HG02763 (cell line): ENCODE results near the gene ATAD3B.
A peak's percentile ranks its signal among the peaks of the same experiment; 100 is the strongest.
"Not testable (repeated sequence)": the region's sequence is repeated elsewhere in the genome, so short reads cannot be mapped to it uniquely, and the experiment has no call there.

Experiments used
- ATAC-seq: cut with Tn5 transposase; IDR thresholded peaks from one replicate; pipeline ENCODE4 v1.9.1; 2021; ENCODE audit warnings: mild to moderate bottlenecking, moderate library complexity; ENCODE audit not compliant: unreplicated experiment

ATAD3B gene

DNA sequence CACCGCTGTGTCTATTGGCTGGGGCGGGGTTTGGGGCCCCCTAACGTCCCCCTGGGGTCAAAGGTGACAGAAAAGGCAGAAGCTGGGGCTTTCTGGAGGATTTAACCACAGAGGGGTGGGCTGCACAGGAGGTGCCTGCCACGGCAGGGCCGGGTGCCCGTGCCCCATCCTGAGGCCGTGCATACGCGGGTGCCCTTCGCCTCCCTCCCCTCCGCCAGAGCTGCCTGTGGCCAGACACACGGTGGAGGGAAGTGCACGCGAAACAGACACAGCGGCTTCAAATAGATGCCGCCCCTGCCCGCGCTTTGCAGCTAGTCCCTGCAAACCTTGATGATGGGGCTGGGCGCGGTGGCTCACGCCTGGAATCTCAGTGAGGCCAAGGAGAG is 37.9 kb downstream of the ATAD3B start:
- not testable (repeated sequence) for ATAC-seq

DNA sequence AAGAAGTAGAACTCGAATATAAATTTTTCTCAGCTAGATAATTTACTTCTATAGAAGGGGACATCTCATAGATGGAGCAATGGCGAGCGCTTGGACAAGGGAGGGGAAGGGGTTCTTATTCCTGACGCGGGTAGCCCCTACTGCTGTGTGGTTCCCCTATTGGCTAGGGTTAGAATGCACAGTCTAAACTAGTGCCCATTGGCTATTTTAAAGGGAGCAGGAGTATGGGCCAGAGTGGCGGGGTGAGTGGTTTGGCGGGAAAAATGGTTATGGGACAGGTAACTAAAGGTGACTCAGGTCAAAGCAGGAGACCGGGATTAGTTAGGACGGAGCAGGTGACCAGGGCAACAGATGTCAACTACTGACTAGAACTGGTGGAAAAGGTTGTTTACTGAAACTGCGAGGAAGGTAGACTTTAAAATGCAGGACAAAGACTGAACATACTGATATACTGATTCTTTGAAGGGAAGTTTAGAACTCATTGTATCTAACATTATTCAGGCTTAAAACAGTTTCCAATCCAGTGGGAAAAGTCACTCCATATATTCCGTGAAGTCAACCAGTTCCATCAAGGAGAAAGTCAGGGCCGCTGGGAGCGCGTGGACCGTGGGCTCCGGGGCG is 39.5 kb downstream of the ATAD3B start:
- ATAC-seq: no peak

DNA sequence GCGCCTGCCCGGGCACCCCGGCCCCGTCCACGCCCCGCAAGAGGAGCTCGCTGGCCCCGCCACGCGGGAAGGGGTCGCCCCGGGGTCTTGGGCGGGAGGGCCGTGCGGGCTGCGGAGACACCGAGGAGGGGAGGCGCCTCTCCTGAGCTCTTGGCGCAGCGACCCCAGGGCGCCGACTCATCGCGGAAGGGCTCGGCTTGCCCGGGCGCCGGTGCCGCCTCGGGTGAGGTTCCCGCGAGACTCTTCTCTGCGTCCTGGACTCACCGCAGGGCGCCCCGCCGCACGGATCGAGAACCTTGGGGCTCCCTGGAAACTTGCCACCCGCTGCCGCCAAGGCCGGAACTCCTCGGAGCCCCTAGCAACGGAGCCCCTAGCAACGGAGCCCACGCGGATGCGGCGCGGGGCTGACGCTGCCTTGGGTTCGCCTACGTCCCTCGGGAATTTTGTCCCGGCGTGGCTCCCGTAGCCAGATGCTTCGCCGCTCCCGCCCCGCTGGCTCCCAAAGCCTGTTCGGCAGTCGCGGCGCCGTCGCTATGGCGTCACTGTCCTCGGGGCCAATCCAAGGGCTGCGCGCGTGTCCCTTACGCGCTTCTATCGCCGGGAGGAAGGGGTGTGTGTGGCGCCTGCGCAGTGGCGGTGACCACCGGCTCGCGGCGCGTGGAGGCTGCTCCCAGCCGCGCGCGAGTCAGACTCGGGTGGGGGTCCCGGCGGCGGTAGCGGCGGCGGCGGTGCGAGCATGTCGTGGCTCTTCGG is 40.1 kb downstream of the ATAD3B start, which contains the start of gene ATAD3A:
TSS of gene ATAD3A (plus strand) at position 630 of the 753 bp plus-strand sequence. CDS start at position 737, 107 bp downstream.
- peak; percentile 90 for ATAC-seq

DNA sequence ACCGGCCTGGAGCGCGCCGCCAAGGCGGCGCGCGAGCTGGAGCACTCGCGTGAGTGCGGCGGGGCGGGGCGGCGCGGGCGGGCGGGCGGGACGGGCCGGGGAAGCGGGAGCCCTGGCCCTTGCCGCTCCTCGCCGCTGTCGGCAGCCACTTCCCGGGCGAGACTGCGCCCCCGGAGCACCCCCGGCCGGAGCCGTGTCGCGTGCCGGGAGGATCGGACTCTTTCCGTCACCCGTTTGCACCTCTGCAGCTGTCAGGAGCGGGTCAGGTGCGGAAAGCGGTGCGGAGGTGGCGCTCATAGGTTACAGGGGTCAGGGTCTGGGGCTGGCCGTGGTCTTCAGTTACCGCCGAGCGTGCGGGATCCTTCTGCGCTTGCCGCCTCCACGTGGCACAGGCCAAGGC is 40.9 kb downstream of the ATAD3B start:
- peak; percentile 6 for ATAC-seq

DNA sequence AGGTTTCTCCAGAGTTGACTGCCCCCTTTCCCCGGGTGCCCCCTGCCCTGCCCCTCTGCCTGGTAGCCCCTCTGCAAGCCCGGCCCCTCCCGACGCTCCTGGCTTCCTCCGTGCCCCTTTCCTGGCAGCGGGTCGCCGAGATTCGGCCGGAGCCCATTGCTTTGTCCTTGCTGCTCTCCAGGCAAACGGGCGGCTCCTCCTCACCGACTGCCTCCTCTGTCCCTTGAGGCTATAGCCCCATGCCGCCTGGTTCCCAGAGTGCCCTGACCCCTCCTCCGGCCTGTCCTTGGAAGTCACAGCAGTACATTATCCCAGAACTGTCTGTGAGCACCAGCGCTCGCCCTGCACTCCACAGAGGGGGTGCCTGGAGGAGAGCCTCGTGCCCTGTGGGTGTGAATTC is 42.1 kb downstream of the ATAD3B start:
- ATAC-seq: not testable (repeated sequence)

DNA sequence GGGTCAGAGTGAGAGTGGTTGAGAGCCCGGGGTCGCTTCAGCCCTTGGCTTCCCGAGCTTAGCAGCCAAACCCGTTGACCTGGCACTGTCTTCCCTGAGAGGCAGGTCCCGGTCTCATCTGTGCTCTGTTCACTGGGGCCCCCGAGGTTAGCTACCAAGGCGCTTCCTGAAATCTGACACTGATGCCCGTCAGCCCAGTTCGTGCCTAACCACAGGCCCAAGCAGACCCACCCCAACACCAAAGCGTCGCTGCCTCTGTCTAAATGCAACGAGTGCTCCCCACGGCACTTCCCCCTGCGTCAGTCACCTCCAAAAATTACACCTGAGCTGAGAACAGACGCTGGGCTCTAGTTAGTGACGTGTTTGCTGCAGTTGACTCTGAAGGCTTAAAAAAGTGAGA is 42.8 kb downstream of the ATAD3B start:
- ATAC-seq: not testable (repeated sequence)

DNA sequence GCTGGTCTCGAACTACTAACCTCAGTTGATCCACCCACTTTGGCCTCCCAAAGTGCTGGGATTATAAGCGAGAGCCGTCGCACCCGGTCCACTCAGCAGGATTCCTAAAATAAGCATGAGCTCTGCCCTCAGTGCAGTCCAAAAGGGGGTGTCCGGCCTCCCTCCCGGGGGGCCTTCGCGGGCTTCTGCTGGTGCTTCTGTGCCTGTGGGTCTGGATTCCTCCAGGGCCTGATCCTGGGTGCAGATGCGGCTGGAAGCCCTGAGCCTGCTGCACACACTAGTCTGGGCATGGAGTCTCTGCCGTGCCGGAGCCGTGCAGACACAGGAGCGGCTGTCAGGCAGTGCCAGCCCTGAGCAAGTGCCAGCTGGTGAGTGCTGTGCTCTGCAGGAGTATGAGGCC is 45.4 kb downstream of the ATAD3B start:
- not testable (repeated sequence) for ATAC-seq

DNA sequence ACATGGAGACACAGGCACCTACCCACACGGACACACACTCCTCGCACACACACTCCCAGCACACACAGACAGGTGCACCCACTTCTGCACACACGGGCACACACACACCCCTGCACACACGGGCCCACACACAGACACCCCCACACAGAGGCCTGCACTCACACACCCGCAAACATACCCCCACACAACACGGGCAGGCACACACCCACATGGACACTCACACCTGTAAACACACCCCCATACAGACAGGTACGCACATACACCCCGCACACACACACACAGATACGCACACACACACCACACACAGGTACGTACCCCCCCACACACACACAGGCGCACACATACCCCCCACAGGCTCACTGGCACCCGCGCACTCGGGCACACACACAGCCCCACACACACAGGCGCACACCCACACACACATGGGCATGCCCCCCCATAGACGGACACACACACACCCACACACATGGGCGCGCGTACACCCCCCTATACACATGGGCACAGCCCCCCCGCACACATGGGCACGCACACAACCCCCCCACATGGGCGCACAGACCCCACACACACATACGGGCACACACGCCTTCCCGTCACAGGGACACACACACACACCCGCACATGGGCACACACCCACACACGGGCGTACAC is 46.5 kb downstream of the ATAD3B start:
- ATAC-seq: no peak

DNA sequence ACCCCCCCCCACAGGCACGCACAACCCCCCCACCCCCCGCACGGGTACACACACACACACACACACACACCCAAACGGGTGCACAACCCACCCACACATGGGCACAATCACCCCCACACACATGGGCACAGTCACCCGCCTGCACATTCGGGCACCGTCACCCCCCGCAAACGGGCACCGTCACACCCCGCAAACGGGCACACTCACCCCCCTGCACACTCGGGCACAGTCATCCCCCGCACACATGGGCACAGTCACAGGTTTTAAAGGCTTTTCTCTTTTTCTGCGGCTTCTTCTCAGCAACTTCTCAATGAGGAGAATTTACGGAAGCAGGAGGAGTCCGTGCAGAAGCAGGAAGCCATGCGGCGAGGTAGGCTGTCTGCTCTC is 47.0 kb downstream of the ATAD3B start:
- not testable (repeated sequence) for ATAC-seq

DNA sequence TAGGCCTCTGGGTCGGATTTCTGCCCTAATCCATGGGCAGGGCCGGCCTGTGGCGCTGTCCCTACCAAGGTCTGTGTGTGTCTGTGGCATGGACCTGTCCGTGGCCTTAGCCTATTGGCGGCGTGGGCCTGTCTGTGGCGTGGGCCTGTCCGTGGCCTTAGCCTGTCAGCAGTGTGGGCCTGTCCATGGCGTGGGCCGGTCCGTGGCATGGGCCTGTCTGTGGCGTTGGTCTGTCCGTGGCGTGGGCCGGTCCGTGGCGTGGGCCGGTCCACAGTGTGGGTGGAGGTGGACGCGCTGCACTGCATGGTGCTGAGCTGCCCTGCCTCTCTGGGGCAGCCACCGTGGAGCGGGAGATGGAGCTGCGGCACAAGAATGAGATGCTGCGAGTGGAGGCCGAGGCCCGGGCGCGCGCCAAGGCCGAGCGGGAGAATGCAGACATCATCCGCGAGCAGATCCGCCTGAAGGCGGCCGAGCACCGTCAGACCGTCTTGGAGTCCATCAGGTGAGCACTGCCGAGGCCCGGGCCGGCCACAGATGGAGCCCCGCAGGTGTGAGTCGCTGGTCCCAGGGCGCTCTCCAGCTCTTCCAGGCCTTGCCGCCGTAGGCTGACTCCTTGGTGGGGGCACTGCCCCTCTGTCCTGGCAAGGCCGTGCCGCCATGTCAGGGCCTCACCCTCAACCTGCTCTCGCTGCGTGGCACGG is 48.4 kb downstream of the ATAD3B start:
- not testable (repeated sequence) for ATAC-seq

DNA sequence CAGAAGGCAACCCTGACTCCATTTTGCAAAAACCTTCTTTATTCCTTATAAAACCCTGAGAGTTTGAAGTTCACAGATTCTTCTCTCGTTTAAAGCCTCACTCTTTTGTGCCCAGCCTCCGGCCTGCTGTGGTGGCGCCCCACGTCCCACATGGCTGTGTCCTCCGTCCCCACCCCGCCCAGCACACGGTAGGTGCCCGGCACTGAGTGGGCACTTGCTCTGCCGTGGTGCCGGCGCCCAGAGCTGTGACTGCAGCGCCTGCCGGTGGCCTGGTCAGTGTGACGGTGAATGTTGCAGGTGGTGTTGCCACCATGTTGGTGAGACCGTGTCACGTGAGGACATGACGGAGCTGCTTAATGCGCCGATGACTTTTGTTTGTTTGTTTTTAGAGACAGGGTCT is 49.8 kb downstream of the ATAD3B start:
- ATAC-seq: no peak

DNA sequence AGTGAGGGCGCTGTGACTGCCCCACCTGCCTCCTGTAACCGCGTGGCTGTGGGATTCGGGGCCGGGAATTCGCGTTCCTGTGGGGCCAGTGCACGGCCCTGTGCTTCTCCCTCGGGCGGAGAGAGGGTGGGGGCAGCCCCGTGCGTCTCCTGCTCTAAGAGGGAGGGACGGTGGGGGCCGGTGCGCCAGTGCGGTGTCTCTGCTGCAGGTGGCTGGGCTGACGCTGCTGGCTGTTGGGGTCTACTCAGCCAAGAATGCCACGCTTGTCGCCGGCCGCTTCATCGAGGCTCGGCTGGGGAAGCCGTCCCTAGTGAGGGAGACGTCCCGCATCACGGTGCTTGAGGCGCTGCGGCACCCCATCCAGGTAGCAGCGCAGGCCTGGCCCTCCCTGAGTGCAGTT is 51.0 kb downstream of the ATAD3B start:
- ATAC-seq: not testable (repeated sequence)

DNA sequence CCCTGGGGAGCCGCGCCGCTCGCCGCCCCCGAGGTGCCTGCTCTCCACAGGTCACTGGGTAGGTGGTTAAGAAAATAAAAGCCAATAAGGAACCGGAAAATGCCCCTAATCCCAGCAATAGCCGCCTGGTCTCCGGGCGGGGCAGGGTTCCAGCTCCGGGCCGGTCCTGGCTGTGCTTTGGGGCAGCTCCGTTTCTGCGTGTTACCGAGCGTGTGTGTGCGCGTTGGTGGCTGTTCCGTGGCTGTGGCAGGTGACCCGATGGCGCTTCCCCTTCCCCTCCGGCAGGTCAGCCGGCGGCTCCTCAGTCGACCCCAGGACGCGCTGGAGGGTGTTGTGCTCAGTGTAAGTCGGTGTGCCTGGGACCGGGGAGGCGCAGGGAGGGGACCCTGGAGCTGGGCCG is 51.7 kb downstream of the ATAD3B start:
- not testable (repeated sequence) for ATAC-seq

DNA sequence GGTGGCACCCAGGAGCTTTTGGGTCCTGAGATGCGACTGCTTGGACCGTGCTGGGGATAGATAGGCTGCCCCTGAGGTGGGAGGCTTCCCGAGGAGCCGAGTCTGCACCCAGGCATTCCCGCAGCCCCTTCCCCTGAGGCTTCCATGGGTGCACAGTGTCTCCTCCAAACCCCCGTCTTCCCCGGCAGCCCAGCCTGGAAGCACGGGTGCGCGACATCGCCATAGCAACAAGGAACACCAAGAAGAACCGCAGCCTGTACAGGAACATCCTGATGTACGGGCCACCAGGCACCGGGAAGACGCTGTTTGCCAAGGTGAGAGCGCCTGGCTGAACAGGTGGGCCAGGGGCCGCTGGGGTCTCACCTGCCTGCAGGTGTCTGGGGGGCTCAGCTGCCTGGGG is 52.1 kb downstream of the ATAD3B start:
- ATAC-seq: not testable (repeated sequence)

DNA sequence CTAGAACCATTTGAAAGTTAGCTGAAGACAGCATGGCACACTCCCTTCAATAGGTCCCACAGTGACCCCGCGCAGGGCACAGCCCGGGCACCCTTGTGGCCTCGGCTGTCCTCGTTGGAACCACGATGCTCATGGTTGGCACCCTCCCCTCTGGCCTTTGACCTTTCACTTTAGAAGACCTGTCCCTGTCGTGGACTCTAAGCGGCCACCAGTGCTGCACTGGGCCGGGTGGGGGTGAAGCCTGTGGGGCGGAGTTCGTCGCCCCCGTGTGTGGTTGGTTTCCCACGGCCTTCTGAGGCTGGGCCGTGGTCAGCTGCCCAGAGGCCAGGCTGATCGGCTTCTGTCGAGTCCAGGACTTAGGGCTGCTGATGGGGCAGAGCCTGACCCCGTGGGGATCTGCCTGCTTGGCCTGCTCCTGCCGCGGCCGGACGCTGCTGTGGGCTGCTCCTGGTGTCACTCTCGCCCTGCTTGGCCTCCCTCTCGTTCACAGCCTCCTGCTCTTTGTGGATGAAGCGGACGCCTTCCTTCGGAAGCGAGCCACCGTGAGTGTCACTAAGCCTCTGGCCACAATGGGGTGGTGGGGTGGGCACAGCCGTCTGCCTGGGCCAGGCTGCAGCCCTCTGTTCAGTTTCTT is 53.3 kb downstream of the ATAD3B start:
- not testable (repeated sequence) for ATAC-seq

DNA sequence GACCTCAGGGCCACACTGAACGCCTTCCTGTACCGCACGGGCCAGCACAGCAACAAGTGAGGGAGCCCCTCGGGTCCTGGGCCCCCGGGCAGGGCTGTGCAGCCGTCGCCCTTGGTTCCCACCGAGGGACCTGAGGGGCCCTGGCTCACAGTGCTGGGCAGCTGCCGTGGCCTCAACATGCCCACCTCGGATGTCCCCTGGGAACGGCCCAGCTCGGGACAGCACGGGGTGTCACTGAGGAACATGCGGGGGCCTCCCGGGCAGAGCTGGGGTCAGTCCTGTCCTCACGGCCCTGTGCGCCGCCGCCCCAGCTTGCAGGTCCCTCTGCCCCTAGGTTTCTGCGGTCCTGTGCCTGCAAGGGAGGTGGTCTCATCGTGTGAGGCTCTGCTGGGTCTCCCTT is 54.9 kb downstream of the ATAD3B start:
- not testable (repeated sequence) for ATAC-seq

DNA sequence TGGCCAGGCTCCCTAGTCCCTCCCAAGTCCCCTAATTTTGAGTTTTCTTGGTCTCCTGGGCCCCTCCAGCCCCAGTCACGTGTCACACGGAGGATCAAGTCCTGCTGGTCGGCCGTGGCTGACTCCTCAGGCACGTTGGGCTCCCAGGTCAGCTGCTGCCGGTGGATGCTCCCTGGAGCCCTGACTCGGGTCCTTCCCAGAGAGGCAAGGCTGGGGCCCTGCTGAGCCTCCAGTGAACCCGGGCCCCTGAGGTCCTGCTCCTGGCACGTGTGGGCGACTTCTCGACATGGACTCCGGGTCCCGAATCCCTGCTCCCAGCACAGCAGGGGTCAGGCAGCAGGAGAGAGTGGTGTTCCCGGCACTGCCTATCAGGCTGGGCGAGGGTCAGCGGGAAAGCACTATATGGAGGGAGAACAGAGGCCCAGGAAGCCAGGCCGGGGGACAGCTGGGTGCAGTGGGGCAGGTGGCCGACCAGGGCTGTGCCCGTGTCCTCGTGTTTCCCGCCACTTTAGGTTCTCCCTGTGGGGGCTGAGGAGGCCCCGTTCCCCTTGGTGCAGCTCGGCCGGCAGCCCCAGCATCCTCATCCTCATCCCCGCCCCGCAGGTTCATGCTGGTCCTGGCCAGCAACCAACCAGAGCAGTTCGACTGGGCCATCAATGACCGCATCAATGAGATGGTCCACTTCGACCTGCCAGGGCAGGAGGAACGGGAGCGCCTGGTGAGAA is 55.7 kb downstream of the ATAD3B start:
- no peak for ATAC-seq

DNA sequence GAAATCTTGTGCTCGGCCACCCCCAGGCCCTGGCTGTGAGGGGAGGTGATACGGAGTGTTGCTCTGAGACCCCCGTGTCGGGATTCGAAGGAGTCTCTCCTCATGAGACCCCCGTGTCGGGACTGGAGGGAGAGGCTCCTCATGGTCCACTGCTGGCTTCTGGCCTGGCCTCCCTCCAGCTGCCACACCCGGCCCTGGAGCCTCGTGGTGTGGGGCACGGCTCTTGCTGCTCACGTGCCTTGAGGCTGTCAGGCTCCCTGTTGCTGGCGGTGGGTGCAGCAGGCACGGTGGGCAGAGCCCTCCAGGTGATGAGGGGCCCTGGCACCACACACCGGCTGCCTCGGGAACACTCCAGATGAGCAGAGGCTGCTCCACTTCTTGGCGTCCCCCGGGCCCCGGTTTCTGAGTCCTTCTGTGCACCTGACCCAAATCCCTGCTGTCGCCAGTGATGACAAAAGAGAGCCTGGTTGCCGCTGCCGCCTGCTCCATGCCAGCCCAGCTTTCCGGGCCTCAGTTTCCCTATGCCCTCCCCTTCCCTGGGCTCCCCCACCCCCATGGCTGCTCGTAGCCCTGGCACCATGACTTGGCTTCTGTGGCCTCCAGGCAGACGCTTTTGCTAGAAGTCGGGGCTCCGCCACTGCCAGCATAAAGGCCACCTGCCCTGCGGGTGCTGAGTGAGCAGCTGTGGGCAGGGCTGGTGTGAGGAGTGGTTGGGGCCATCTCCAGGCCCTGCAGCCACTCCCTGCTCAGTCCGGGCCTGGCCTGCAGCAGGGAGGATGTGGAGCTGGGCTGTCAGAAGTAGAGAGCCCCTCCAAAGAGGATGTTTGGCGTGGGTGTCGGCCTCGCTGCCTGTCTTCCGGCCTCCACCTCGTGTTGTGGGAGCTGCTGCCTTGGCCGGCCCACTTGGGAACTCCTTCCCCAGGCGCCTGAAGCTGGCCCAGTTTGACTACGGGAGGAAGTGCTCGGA is 57.0 kb downstream of the ATAD3B start:
- no peak for ATAC-seq

DNA sequence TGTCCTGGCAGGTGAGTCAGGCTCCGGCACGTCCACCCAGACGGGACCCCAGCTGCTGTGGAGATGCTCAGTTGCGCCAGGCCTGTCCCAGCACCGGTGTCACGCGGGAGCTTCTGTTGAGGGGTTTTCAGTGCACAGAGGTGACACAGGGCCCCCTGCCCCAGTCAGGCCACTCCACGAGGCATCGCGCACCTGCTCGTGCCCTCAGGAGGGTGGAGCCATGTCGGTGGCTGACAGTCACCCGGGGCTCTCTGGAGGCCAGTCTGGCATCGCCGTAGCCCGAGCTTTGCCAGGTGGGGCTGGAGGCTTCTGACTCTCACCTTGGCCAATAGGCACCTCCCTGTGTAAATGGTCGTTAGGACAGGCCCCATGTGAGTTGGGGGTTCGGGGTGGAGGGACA is 57.8 kb downstream of the ATAD3B start:
- ATAC-seq: no peak
